ENCODE data around the gene CYP26B1.

Gene CYP26B1
- total RNA-seq: 0 to 0.19 (median 0.05) reads per million in 3 experiments

DNA sequence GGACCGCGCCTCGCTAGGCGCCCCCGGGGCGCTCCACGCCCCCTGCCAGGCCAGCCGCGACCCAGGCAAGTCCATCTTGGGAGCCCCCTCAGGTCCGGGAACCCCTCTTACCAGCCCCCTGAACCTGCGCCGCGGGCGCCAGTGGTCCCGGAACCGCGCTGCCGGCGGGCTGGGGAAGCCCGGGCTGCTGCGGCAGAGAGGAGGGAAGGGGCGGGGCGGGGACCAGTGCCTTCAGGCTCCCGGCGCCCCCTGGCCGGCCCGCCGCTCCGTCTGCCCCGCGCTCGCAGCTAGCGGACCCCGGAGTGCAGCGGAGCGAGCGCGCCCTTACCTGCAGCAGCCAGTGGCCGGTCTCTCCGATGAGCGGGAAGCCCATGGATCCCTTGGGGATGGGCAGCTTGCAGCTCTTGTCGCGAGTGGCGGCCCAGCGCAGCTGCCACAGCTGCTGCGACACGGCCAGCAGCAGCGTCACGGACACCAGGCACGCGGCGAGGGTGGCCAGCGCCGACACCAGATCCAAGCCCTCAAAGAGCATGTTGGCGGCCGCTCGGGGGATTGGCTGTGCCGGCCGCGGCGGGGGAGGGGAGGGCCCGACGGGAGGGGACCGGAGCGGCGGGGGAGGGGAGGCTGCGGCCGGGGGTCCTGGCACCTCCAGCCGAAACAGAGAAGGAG lies at the start of gene CYP26B1:
CYP26B1 (minus strand) TSS at position 560 of the 669 bp plus-strand sequence; CDS start at position 532, 28 bp downstream.
- no peak for DNase-seq

- DNase-seq: no peak
These were observed 46.1 kb upstream of the CYP26B1 start for GRCh38 chr2:72193723-72194122.

- no peak for DNase-seq
These were observed 43.8 kb upstream of the CYP26B1 start for GRCh38 chr2:72191441-72191840.

GRCh38 chr2:72185206-72185605 lies 37.5 kb upstream of the CYP26B1 start:
- DNase-seq: no peak

- DNase-seq: no peak
These were observed 35.8 kb upstream of the CYP26B1 start for GRCh38 chr2:72183466-72183865.

GRCh38 chr2:72183016-72183415 lies 35.4 kb upstream of the CYP26B1 start:
- DNase-seq: no peak

GRCh38 chr2:72182547-72182946 lies 34.9 kb upstream of the CYP26B1 start:
- no peak for DNase-seq

- DNase-seq: no peak
These were observed 34.0 kb upstream of the CYP26B1 start for GRCh38 chr2:72181616-72182015.

- DNase-seq: no peak
These were observed 32.7 kb upstream of the CYP26B1 start for GRCh38 chr2:72180351-72180750.

- DNase-seq: no peak
These were observed 30.9 kb upstream of the CYP26B1 start for GRCh38 chr2:72178551-72178950.

DNA sequence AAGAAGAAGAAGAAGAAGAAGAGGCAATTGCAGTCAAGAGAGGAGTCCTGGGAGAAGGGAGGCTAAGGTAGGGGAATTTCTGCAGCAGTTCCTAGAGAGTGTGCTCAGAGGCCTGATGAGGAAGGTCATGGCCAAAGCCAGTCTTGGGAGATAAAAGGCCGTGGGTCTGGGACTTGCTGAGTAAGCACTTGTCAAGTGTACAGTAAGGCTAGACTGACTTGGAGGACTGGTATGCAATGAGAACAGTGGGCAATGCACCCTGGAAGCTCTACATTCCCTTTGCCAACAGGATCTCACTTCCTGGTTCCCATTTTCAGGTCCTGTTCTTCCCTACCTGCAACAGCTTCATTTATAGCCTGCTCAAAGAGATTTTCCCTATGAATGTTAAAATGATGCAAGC lies 28.6 kb upstream of the CYP26B1 start:
- no peak for DNase-seq

GRCh38 chr2:72175636-72176035 lies 28.0 kb upstream of the CYP26B1 start:
- no peak for DNase-seq

DNA sequence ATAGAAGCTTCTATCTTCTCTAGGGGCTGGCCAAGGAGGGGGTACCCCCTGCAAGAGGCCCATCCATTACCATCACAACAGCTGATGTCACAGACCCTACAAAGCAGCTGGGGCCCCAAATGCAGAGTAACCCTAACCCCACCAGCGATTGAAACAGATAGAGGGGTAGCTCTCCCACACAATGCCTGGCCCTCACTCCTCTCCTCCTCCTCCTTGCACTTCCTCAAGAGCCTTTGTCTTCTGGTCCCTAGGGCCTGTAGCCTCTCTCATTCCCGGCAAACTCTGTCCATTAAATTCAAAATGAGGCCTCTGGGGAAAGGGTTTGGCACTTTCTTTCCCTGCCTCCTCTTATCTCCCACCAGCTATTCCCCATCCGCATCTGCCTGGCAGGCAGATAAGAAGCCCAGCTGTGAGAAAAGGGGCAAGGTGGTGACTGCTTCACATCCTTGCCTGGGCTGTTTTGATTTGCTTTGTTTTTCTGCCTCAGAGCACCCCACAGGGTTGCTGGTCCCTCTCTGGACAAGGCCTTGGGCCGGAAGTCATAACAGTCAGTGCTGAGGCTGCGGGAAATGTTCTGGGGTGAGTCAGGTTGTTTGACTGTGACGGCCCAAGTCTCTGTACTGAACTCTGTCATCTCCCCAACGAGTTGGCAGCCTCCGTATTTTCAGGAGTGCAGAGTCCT lies 26.1 kb upstream of the CYP26B1 start:
- DNase-seq: no peak

- DNase-seq: no peak
These were observed 24.8 kb upstream of the CYP26B1 start for GRCh38 chr2:72172478-72172877.

GRCh38 chr2:72166279-72166678 lies 18.6 kb upstream of the CYP26B1 start:
- no peak for DNase-seq

- DNase-seq: no peak
These were observed 18.1 kb upstream of the CYP26B1 start for GRCh38 chr2:72165792-72166191.

DNA sequence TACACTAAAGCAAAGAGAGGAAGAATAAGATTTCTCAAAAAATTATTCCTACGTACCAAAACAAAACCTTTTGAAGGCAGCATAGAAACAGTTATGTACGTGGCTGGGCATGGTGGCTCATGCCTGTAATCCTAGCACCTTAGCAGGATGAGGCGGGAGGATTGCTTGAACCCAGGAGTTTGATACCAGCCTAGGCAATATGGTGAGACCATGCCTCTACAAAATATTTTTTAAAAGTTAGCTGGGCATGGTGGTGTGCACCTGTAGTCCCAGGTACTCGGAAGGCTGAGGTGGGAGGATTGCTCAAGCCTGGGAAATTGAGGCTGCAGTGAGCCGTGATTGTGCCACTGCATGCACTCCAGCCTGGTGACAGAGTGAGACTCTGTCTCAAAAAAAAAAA lies 14.9 kb upstream of the CYP26B1 start:
- no peak for DNase-seq

DNA sequence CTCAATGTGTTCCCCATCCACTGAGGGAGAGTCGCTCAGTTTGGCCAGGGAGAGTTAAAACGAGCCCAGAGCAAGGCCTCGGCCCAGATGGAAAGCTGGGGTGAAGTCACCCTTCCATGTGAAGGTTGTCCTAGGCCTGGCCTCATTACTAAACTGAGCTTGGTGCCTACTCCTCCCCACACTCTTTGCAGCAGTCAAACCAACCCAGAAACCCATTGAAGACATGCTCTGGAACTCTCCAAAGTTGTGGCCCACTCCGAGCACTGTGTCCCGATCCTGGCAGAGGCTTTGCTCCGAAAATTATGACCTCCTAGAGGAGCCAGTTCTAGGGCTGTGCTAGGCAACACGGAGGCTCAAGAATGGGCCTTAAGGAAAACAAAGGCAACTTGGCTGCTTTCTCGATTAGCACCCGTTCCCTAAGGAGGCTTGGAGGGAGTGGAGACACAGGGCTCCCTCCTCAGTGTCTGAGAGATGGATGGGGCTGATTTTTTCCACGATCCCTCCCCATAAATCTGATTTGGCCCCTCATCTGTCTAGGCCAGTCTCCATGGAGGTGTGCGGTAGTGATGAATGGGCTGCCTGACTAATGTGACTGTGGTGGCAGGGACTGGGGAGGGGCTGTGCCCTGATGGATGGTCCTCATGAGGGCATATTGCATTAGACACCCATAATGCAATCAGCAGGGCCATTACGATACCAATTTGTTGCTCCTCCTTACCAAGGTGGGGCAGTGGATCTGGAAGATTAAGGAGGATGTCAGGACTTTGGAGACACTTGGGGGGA lies 11.7 kb upstream of the CYP26B1 start:
- no peak for DNase-seq

DNA sequence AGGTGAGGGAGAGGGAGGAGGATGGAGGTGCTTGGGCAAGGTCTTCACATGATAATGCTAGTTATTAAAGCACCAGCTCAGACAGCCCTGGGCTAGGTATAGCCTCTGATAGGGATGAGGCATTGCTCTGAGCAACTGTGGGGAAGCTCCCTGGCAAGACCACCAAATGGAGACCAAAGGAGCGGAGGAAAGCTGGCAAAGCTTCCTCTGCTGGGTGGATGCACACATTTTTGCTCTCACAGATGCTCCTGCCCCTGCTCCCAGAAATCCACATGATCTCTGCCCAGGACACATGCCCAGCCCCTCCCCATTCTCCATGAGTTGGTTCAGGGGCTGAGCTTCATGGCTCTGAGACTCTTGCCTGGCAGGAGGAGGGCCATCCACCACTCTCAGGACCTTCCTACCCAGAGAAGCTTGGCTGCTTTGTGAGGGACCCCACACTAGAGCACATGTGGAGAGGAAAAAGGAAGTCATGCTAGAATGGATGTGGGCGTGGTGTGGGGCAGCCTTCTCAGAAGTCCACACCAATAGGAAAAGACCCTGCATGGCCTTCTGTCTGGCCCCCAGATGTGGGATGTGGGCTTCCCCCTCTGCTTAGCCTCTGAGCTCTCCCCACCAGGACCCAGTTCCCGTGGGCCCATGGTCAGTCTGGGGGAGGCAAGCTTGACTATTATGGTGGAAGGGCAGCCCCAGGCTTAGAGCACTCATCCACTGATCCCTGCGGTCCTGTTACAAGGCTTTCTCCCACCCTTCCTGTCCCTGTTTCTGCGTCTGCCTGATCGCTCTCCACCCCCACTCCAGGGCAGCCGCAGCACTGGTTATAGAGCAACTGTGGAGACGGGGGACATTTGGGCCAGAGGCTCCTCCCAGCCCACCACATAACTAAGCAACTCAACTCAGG lies 10.5 kb upstream of the CYP26B1 start:
- no peak for DNase-seq

GRCh38 chr2:72156872-72157271 lies 9.2 kb upstream of the CYP26B1 start:
- no peak for DNase-seq

DNA sequence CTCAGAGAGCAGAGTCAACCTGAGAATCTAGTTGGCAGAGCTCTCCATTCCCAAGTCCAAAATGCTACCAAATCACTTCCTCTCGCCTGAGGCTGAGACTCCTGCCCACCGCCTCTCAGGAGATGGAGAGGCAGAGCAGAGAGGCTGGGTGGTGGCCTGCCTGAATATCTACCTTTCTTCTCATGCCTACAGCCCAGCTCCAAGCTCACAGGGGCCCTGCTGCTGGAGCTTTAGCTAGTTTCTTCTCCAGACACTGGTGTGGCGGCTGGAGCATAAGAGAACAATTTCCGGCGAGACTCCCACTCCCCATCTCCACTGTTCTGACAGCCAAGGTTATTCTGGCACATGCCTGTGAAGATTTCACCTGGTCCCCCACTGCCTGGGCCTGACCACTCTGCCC lies 8.1 kb upstream of the CYP26B1 start:
- DNase-seq: no peak

DNA sequence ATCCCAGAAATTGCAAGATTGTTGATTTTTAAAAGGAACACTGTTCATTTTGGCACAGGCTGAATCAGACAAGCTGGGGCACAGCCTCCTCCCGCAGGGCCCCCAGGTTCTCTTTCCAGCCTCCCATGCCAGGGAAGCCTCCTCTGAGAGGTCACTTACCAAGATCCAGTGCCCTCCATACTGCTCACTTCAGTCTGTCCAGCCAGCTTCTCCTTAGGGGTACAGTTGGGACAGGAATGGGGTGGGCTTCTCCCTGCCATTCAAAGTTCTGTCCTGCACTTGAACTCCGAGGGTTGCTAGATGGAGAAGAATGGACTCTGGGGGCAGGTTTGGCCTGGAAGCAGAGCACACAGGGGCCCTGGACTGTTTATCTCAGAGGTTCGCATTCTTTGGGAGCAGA lies 7.5 kb upstream of the CYP26B1 start:
- no peak for DNase-seq
